ENCODE measurements around the gene CHMP1A. TPM values are rescaled to one million over a fixed set of nuclear protein-coding genes. Genes with fewer than 3 reads are reported as not detected.
"Not testable (repeated sequence)": the region's sequence is repeated elsewhere in the genome, so short reads cannot be mapped to it uniquely, and the experiment has no call there.

Gene CHMP1A
- total and polyA plus RNA-seq, 10 donors = 44.4 to 96.2 (median 76.5) TPM

DNA sequence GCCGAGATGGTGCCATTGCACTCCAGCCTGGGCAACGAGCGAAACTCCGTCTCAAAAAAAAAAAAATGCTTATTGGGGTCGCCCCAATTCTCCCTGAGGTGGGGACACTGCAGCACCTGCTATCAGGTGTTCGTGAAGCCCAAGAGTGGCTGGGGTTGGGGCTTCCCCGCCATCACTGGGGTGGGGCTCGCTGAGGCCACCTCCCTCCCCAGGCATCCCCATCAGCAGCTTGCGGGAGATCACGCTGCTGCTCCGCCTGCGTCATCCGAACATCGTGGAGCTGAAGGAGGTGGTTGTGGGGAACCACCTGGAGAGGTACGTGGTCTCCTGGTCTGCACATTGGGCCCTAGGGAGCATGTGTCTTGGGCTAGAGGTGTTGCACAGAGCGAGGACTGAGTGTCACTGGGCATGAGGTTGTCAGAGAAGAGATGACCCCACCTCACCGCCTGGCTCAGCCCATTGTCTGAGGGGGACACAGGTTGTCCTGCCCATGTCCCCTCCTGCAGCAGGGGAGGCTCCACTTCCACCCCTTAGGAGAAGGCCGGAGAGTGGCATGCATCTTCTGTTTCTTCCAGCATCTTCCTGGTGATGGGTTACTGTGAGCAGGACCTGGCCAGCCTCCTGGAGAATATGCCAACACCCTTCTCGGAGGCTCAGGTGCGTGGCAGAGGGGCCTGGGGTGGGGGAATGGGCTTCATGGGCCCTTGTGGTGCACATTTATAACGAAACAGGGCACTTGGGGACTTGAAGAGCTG, 33.9 kb upstream of the CHMP1A start:
- TF ChIP-seq POLR2AphosphoS5 (IDR thresholded peaks at IDR 0.05) (peak in 1 of 3 donors; percentile 7), POLR2A (IDR thresholded peaks at IDR 0.05) (no peak)
- TF ChIP-seq, protein P1, sequence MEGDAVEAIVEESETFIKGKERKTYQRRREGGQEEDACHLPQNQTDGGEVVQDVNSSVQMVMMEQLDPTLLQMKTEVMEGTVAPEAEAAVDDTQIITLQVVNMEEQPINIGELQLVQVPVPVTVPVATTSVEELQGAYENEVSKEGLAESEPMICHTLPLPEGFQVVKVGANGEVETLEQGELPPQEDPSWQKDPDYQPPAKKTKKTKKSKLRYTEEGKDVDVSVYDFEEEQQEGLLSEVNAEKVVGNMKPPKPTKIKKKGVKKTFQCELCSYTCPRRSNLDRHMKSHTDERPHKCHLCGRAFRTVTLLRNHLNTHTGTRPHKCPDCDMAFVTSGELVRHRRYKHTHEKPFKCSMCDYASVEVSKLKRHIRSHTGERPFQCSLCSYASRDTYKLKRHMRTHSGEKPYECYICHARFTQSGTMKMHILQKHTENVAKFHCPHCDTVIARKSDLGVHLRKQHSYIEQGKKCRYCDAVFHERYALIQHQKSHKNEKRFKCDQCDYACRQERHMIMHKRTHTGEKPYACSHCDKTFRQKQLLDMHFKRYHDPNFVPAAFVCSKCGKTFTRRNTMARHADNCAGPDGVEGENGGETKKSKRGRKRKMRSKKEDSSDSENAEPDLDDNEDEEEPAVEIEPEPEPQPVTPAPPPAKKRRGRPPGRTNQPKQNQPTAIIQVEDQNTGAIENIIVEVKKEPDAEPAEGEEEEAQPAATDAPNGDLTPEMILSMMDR (IDR thresholded peaks at IDR 0.05 in 8 of 11, conservative IDR thresholded peaks at IDR 0.05 in 3 of 11) = no peak
- intact Hi-C loops (cut with DNase I; ENCODE audit: low total_unique reads) = no loop called here
- no peaks in the 10 kb centered on the region for H3K9me3 ChIP-seq
- peak; percentile 52 for DNase-seq
- H3K27me3 ChIP-seq (replicated peaks in 1 of 7) = no peaks in the 10 kb centered on the region
- 93 to 97% (median 96%) methylated on average over 19 to 21 of the region's 21 CpGs for WGBS, 5 donors
- peaks cover 0 to 77% (median 53%) of the 10 kb centered on the region in 6 donors for H3K36me3 ChIP-seq
- H3K4me3 ChIP-seq = no peak overlapping the region
- no peak overlapping the region for H3K27ac ChIP-seq
- H3K4me1 ChIP-seq = peaks cover 9 to 43% (median 23%) of the 10 kb centered on the region in 6 donors

DNA sequence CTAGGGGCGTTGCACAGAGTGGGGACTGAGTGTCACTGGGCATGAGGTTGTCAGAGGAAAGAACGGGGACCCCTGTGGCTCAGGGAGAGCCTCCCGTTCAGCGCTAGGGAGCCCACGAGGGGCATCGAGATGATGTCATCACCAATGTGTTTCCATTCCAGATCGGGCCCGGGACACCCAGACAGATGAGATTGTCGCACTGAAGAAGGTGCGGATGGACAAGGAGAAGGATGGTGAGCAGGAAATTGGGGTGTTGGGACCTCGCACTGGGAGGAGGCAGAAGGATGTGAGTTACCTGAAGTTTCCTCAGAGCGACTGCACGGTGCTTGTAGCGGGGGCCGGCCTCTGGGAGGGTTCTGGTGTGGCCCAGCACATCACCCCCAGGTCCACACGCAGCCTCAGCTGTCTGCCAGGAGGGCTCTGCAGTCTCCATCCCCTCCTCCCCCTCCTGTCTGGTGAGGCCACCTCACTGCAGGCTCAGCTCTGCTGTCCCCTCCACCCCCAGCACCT, 32.9 kb upstream of the CHMP1A start:
- Histone ChIP-seq H3K4me3 (no peak overlapping the region), H3K27ac (no peak overlapping the region), H3K27me3 (replicated peaks in 1 of 7) (no peaks in the 10 kb centered on the region), H3K9me3 (no peaks in the 10 kb centered on the region), H3K4me1 (peaks cover 7 to 43% (median 19%) of the 10 kb centered on the region in 6 donors), H3K36me3 (peaks cover 0 to 67% (median 51%) of the 10 kb centered on the region in 6 donors)
- WGBS, 5 donors = 92 to 94% (median 93%) methylated on average over 16 of the region's 16 CpGs
- peak; percentile 59 for DNase-seq
- intact Hi-C loops (cut with DNase I; ENCODE audit: low total_unique reads) = no loop called here
- TF ChIP-seq POLR2AphosphoS5 (IDR thresholded peaks at IDR 0.05) (peak in 1 of 3 donors; percentile 12), POLR2A (IDR thresholded peaks at IDR 0.05) (no peak)

DNA sequence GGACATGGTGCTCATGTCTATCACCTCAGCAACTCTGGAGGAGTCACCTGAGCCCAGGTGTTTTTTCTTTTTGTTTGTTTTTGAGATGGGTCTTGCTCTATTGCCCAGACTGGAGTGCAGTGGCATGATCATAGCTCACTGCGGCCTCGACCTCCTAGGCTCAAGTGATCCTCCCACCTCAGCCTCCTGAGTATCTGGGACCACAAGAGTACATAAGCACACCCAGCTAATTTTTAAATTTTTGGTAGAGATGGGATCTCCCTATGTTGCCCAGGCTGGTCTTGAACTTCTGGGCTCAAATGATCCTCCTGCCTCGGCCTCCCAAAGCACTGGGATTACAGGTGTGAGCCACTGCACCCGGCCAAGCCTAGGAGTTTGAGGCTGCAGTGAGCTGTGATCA, 32.1 kb upstream of the CHMP1A start:
- H3K27me3 ChIP-seq (replicated peaks in 1 of 7); DNase-seq; intact Hi-C loops (cut with DNase I; ENCODE audit: low total_unique reads); H3K27ac ChIP-seq; H3K9me3 ChIP-seq; H3K4me3 ChIP-seq: not testable (repeated sequence)
- Histone ChIP-seq H3K4me1 (peaks cover 7 to 39% (median 19%) of the 10 kb centered on the region in 6 donors), H3K36me3 (peaks cover 0 to 59% (median 44%) of the 10 kb centered on the region in 6 donors)
- WGBS, 5 donors = 80 to 99% (median 93%) methylated on average over 4 of the region's 4 CpGs

DNA sequence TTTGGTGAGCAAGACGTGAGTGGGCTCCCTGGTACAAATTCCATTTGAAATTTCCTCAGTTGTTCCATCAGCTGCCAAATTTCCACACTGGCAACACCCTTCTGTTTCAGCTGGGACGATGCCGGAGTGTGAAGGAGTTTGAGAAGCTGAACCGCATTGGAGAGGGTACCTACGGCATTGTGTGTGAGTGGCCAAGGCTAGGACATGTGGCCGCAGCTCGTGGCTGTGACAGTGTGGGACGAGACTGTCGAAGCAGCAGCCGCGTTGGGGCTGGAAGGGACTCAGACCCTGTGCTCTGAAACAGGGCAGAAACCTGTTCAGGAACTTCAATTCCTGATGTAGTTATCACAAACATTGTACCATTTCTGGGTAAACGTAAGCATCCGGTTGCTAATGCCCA, 31.6 kb upstream of the CHMP1A start:
- intact Hi-C loops (cut with DNase I; ENCODE audit: low total_unique reads) = no loop called here
- H3K27ac ChIP-seq = no peak overlapping the region
- H3K4me1 ChIP-seq = peaks cover 7 to 36% (median 19%) of the 10 kb centered on the region in 6 donors
- no peaks in the 10 kb centered on the region for H3K9me3 ChIP-seq
- peak; percentile 56 for DNase-seq
- TF ChIP-seq POLR2AphosphoS5 (IDR thresholded peaks at IDR 0.05) = no peak
- no peak for TF ChIP-seq POLR2A (IDR thresholded peaks at IDR 0.05)
- TF ChIP-seq, protein P1 (IDR thresholded peaks at IDR 0.05 in 8 of 11, conservative IDR thresholded peaks at IDR 0.05 in 3 of 11) = no peak
- no peak overlapping the region for H3K4me3 ChIP-seq
- peaks cover 0 to 54% (median 39%) of the 10 kb centered on the region in 6 donors for H3K36me3 ChIP-seq
- 94 to 97% (median 94%) methylated on average over 13 of the region's 13 CpGs for WGBS, 5 donors
- no peaks in the 10 kb centered on the region for H3K27me3 ChIP-seq (replicated peaks in 1 of 7)

- Histone ChIP-seq H3K27ac (no peak overlapping the region), H3K9me3 (no peaks in the 10 kb centered on the region), H3K4me3 (no peak overlapping the region), H3K27me3 (replicated peaks in 1 of 7) (no peaks in the 10 kb centered on the region), H3K36me3 (peaks cover 0 to 47% (median 31%) of the 10 kb centered on the region in 6 donors), H3K4me1 (peaks cover 7 to 33% (median 19%) of the 10 kb centered on the region in 6 donors)
- WGBS, 5 donors = 86 to 95% (median 90%) methylated on average over 5 of the region's 5 CpGs
- intact Hi-C loops (cut with DNase I; ENCODE audit: low total_unique reads) = no loop called here
- TF ChIP-seq, protein P1 (IDR thresholded peaks at IDR 0.05 in 8 of 11, conservative IDR thresholded peaks at IDR 0.05 in 3 of 11) = no peak
- no peak for DNase-seq
Observed at GRCh38 chr16:89688395-89688794, 30.9 kb upstream of the CHMP1A start.
